ENCODE data around the gene ZHX3. TPM values are rescaled to one million over a fixed set of nuclear protein-coding genes. Genes with fewer than 3 reads are reported as not detected.

ZHX3 gene
- total and polyA plus RNA-seq, 9 of the 15 experiments (the other 6 are each of a cell fraction or from before 2014, with no cell fraction given), result 0.80 to 14.6 (median 4.9) TPM

DNA sequence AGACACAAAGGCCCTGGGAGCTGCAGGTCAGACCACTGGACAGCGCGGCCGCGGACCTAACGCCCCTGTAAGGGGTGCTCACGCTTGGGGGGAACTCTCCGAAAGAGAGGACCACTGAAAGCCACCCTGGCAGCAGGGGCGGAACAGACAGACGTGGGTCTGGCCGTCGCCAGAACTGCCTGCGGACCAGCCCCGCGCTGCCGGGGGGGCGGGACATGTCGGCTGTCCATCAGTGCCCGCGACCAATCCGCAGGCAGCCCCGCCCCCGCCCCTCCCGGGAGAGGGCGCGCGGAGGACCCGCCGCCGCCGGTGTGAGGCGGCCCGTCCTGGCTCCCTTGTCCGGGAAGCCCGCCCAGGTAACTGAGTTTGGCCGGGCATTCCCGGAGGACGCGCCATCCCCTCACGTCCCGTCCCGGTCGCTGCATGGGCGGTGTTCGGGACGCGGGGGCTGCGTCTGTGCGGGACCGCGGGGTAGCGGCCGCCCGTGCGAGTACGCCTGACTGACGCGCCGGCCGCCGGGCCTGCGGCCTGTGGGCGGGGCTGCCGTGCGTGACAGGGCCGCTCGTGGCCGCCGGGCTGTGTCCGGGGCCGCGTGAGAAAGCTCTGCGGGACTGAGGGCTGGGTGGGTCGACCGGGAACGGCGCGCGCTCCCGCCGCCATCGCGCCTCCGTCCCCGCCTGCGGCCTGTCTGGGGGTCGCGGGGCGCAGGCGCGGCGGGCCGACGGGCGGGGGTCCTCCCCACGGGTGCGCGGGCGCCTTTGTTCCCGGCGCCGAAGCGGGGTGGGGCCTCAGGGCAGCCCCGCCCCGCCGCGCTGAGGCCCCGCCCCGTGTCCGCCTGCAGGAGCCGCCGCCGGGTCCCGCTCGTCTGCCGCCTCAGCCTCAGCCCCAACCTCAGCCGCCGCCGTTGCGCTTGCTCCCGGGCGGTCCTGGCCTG, 180.6 kb downstream of the ZHX3 start, which contains the start of gene PLCG1 (continued):
- TF ChIP-seq, protein P1, sequence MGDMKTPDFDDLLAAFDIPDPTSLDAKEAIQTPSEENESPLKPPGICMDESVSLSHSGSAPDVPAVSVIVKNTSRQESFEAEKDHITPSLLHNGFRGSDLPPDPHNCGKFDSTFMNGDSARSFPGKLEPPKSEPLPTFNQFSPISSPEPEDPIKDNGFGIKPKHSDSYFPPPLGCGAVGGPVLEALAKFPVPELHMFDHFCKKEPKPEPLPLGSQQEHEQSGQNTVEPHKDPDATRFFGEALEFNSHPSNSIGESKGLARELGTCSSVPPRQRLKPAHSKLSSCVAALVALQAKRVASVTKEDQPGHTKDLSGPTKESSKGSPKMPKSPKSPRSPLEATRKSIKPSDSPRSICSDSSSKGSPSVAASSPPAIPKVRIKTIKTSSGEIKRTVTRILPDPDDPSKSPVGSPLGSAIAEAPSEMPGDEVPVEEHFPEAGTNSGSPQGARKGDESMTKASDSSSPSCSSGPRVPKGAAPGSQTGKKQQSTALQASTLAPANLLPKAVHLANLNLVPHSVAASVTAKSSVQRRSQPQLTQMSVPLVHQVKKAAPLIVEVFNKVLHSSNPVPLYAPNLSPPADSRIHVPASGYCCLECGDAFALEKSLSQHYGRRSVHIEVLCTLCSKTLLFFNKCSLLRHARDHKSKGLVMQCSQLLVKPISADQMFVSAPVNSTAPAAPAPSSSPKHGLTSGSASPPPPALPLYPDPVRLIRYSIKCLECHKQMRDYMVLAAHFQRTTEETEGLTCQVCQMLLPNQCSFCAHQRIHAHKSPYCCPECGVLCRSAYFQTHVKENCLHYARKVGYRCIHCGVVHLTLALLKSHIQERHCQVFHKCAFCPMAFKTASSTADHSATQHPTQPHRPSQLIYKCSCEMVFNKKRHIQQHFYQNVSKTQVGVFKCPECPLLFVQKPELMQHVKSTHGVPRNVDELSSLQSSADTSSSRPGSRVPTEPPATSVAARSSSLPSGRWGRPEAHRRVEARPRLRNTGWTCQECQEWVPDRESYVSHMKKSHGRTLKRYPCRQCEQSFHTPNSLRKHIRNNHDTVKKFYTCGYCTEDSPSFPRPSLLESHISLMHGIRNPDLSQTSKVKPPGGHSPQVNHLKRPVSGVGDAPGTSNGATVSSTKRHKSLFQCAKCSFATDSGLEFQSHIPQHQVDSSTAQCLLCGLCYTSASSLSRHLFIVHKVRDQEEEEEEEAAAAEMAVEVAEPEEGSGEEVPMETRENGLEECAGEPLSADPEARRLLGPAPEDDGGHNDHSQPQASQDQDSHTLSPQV (IDR thresholded peaks at IDR 0.05), result 0 out of 2 replicates have a peak, but pooled peaks have one; percentile 11
- TF ChIP-seq KLF16 (IDR thresholded peaks at IDR 0.05), result peak; percentile 88
- no peak for TF ChIP-seq SAFB2 (IDR thresholded peaks at IDR 0.05; ENCODE audit: borderline replicate concordance, low read depth, low read length, severe bottlenecking)
- TF ChIP-seq PCBP1 (IDR thresholded peaks at IDR 0.05; ENCODE audit: low read depth, low read length, poor library complexity, severe bottlenecking), result peak; percentile 71
- TF ChIP-seq, protein P2, sequence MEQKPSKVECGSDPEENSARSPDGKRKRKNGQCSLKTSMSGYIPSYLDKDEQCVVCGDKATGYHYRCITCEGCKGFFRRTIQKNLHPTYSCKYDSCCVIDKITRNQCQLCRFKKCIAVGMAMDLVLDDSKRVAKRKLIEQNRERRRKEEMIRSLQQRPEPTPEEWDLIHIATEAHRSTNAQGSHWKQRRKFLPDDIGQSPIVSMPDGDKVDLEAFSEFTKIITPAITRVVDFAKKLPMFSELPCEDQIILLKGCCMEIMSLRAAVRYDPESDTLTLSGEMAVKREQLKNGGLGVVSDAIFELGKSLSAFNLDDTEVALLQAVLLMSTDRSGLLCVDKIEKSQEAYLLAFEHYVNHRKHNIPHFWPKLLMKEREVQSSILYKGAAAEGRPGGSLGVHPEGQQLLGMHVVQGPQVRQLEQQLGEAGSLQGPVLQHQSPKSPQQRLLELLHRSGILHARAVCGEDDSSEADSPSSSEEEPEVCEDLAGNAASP (IDR thresholded peaks at IDR 0.05), result no peak
- TF ChIP-seq, protein P3, sequence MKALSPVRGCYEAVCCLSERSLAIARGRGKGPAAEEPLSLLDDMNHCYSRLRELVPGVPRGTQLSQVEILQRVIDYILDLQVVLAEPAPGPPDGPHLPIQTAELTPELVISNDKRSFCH (CRISPR knock-in tag; IDR thresholded peaks at IDR 0.05), result no peak
- TF ChIP-seq, protein P3 (tag; IDR thresholded peaks at IDR 0.05), result no peak
- TF ChIP-seq ZFPM2 (CRISPR knock-in tag; IDR thresholded peaks at IDR 0.05), result no peak
- TF ChIP-seq BRD4 (IDR thresholded peaks at IDR 0.05), result no peak
- TF ChIP-seq, protein P4, sequence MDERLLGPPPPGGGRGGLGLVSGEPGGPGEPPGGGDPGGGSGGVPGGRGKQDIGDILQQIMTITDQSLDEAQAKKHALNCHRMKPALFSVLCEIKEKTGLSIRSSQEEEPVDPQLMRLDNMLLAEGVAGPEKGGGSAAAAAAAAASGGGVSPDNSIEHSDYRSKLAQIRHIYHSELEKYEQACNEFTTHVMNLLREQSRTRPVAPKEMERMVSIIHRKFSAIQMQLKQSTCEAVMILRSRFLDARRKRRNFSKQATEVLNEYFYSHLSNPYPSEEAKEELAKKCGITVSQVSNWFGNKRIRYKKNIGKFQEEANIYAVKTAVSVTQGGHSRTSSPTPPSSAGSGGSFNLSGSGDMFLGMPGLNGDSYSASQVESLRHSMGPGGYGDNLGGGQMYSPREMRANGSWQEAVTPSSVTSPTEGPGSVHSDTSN (CRISPR knock-in tag; IDR thresholded peaks at IDR 0.05; ENCODE audit: low read depth), result peak; percentile 81
- TF ChIP-seq, protein P4 (tag; conservative IDR thresholded peaks at IDR 0.05; ENCODE audit: low read depth), result peak; percentile 80
- TF ChIP-seq MAZ (CRISPR knock-in tag; conservative IDR thresholded peaks at IDR 0.05 in 1 of 2, IDR thresholded peaks at IDR 0.05 in 1 of 2), result peak; percentile 87 to 89
- TF ChIP-seq, protein P5, sequence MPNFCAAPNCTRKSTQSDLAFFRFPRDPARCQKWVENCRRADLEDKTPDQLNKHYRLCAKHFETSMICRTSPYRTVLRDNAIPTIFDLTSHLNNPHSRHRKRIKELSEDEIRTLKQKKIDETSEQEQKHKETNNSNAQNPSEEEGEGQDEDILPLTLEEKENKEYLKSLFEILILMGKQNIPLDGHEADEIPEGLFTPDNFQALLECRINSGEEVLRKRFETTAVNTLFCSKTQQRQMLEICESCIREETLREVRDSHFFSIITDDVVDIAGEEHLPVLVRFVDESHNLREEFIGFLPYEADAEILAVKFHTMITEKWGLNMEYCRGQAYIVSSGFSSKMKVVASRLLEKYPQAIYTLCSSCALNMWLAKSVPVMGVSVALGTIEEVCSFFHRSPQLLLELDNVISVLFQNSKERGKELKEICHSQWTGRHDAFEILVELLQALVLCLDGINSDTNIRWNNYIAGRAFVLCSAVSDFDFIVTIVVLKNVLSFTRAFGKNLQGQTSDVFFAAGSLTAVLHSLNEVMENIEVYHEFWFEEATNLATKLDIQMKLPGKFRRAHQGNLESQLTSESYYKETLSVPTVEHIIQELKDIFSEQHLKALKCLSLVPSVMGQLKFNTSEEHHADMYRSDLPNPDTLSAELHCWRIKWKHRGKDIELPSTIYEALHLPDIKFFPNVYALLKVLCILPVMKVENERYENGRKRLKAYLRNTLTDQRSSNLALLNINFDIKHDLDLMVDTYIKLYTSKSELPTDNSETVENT (CRISPR knock-in tag; IDR thresholded peaks at IDR 0.05), result 0 out of 2 replicates have a peak, but pooled peaks have one; percentile 6
- TF ChIP-seq U2AF1 (optimal IDR thresholded peaks at IDR 0.05; ENCODE audit: low read depth, low read length), result peak; percentile 17
